Activated B cell treated with CpG ODN at 0.5 μM for 24 hours (primary cell): ENCODE data around the gene SPTSSA. TPM values are rescaled to one million over a fixed set of nuclear protein-coding genes. Genes with fewer than 3 reads are reported as not detected.

Experiments
- ATAC-seq: fragments of 200-7000 bp; cut with Tn5 transposase; one replicate; pipeline ENCODE4 v1.10.0; 2021; ENCODE audit warnings: low read depth, mild to moderate bottlenecking, moderate library complexity
- CTCF ChIA-PET: fragments of 350-600 bp; sonication (Branson Sonifier 250); formaldehyde crosslinking; loops from one replicate; lab custom pipeline; 2021; ENCODE audit warnings: antibody characterized with exemption; lab: Charles Lee
- POLR2A ChIA-PET: fragments of 350-600 bp; sonication (Branson Sonifier 250); formaldehyde crosslinking; loops from one replicate; lab custom pipeline; 2021; ENCODE audit warnings: antibody characterized with exemption; lab: Charles Lee
- DNase-seq: peaks from one replicate; pipeline ENCODE4 v3.0.0; 2022
- H3K27ac Mint-ChIP-seq: one replicate; pipeline ENCODE4 v1.8.0; 2020; ENCODE audit warnings: mixed read lengths
- H3K27me3 Mint-ChIP-seq: one replicate; pipeline ENCODE4 v1.8.0; 2021; ENCODE audit warnings: mixed read lengths
- H3K36me3 Mint-ChIP-seq: one replicate; pipeline ENCODE4 v1.8.0; 2021; ENCODE audit warnings: low read depth, mixed read lengths
- H3K4me1 Mint-ChIP-seq: one replicate; pipeline ENCODE4 v1.8.0; 2021; ENCODE audit warnings: mixed read lengths
- H3K4me3 Mint-ChIP-seq: one replicate; pipeline ENCODE4 v1.8.0; 2020; ENCODE audit warnings: mild to moderate bottlenecking, mixed read lengths
- H3K9me3 Mint-ChIP-seq: one replicate; pipeline ENCODE4 v1.8.0; 2020; ENCODE audit warnings: mixed read lengths
- intact Hi-C: fragments of 100-400 bp; cut with micrococcal nuclease; formaldehyde crosslinking; loops from one replicate; pipeline ENCODE4 v1.15.1; 2024
- total RNA-seq: library from RNA; stranded (reverse); gene quantifications from 2 replicates; pipeline ENCODE4 v1.2.3, GENCODE V29; 2022
- TF ChIP-seq, protein P1 (sequence below): fragments of 200-600 bp; IDR thresholded peaks from one replicate; pipeline ENCODE4 v1.8.0; 2022; ENCODE audit warnings: antibody characterized with exemption, mild to moderate bottlenecking

SPTSSA gene
- total RNA-seq, 1 donor from 2014 or later, result 6.2 TPM

DNA sequence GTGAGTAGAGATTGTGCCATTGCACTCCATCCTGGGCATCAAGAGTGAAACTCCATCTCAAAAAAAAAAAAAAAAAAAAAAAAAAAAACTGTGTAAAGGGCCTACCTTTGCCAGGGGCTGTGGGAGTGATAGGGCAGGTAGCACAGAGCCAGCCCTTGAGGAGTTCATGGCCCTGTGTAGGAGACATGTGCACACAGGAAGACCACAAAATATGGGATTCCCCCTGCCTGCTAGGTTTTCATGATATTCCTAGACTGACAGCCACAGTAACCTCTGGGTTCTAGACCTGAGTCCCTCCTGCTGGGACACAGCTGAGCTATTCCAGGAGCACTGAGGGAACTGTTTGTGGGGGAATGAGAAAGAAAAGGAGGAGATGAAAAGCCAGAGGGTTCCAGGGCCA, 8.3 kb upstream of the SPTSSA start:
- Mint-ChIP-seq H3K4me3 (no peak overlapping the region), H3K27me3 (peaks cover 2% of the 10 kb centered on the region), H3K4me1 (no peaks in the 10 kb centered on the region), H3K36me3 (no peaks in the 10 kb centered on the region), H3K9me3 (no peaks in the 10 kb centered on the region), H3K27ac (no peak overlapping the region)
- TF ChIP-seq, protein P1, sequence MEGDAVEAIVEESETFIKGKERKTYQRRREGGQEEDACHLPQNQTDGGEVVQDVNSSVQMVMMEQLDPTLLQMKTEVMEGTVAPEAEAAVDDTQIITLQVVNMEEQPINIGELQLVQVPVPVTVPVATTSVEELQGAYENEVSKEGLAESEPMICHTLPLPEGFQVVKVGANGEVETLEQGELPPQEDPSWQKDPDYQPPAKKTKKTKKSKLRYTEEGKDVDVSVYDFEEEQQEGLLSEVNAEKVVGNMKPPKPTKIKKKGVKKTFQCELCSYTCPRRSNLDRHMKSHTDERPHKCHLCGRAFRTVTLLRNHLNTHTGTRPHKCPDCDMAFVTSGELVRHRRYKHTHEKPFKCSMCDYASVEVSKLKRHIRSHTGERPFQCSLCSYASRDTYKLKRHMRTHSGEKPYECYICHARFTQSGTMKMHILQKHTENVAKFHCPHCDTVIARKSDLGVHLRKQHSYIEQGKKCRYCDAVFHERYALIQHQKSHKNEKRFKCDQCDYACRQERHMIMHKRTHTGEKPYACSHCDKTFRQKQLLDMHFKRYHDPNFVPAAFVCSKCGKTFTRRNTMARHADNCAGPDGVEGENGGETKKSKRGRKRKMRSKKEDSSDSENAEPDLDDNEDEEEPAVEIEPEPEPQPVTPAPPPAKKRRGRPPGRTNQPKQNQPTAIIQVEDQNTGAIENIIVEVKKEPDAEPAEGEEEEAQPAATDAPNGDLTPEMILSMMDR, result no peak
- ChIA-PET CTCF (no interaction called here), POLR2A (no interaction called here)
- intact Hi-C loops, result no loop called here
- no peak for DNase-seq
- no peak for ATAC-seq

DNA sequence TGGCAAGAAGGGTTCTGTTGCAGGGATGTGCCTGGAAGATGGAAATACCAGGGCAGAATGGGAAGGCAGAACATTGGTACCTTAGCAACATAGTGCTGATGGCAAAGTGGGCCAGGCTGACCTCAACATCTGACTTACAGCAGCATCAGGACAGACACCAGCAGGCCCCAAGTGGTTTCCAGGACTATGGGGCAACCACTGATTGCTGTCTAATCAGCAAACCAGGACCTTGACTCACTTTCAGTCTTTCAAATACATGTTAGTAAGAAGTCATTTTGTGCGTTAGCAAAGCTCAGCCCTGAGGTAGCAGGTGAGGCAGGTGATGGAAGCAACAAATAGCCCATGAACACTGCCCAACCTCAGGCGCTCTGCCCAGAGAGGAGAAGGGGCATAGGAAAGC, 4.7 kb upstream of the SPTSSA start:
- TF ChIP-seq, protein P1, result no peak
- H3K4me1 Mint-ChIP-seq, result peaks cover 3% of the 10 kb centered on the region
- no peaks in the 10 kb centered on the region for H3K36me3 Mint-ChIP-seq
- CTCF ChIA-PET, result no interaction called here
- H3K9me3 Mint-ChIP-seq, result no peaks in the 10 kb centered on the region
- H3K27ac Mint-ChIP-seq, result no peak overlapping the region
- no peak overlapping the region for H3K4me3 Mint-ChIP-seq
- DNase-seq, result no peak
- intact Hi-C loops, result no loop called here
- no peak for ATAC-seq
- H3K27me3 Mint-ChIP-seq, result no peaks in the 10 kb centered on the region
- POLR2A ChIA-PET, result no interaction called here

DNA sequence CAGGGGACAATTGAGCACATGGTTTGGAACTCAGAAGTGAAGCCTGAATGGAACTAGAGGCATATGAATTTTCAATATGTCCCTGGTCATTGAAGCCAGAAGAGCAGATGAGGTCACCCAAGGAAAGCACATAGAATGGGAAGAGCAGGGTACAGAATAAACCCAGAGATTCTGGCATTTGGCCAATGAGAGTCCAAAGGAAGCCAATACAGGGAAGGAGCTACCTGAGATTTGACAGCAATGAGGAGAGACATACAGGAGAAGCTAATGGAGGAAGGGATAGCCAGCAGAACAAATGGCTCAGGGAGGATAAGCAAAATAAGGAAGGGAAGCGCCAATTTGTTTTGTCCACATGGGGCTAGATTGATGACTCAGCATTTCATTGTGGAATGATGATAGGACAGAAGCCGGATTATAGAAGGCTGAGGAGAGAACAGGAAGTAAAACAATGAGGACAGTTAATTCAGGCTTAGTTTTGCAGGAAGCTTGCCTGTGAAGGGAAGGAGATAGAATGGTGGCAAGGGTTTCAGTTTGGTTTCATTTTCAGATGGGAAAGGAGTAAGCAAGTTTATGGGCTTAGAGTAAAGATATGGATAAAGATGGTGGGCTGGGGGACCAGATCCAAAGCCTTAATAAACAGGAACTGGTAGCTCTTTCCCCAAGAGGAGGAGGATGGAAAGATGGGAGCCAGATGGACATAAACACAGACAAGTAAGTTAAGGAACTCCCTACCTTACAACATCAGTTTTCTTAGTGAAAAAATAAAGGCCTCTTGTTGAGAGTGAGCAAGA, 3.2 kb upstream of the SPTSSA start:
- H3K27ac Mint-ChIP-seq, result no peak overlapping the region
- no peaks in the 10 kb centered on the region for H3K36me3 Mint-ChIP-seq
- H3K4me1 Mint-ChIP-seq, result peaks cover 14% of the 10 kb centered on the region
- TF ChIP-seq, protein P1, result no peak
- ATAC-seq, result no peak
- no peak overlapping the region for H3K4me3 Mint-ChIP-seq
- no peak for DNase-seq
- H3K27me3 Mint-ChIP-seq, result no peaks in the 10 kb centered on the region
- CTCF ChIA-PET, result no interaction called here
- POLR2A ChIA-PET, result no interaction called here
- no peaks in the 10 kb centered on the region for H3K9me3 Mint-ChIP-seq
- intact Hi-C loops, result no loop called here

DNA sequence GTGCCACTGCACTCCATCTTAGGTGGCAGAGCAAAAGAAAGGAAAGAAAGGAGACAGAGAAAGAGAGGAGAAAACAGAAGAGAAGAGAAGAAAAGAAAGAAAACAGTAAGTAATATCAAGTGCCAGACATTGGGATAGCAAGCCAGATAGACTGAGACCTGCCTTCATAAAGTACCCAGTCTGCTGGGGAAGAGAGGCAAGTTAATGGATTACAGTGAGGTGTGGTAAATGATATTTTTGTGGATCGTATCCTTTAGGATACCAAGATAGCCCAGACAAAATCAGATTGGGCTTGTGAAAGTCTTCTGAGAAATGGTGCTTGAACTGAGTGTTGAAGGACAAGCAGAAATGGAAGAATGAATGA, 1.5 kb upstream of the SPTSSA start:
- peaks cover 15% of the 10 kb centered on the region for H3K4me1 Mint-ChIP-seq
- TF ChIP-seq, protein P1, result no peak
- ATAC-seq (no peak), DNase-seq (no peak)
- intact Hi-C loops, result loop anchor here (2.0 to 5.0 kb wide), 9 partner anchors 74 to 1859 kb away; partner anchors contain the start of genes BAZ1A, EAPP, FAM177A1 and MBIP
- H3K27ac Mint-ChIP-seq, result no peak overlapping the region
- POLR2A ChIA-PET, result interaction anchor here (0.5 kb wide), 1 partner anchor 1369 kb away, joined by 4 read pairs; no protein-coding TSS in a partner anchor
- no peak overlapping the region for H3K4me3 Mint-ChIP-seq
- no peaks in the 10 kb centered on the region for H3K27me3 Mint-ChIP-seq
- CTCF ChIA-PET, result interaction anchor here (1.5 kb wide), 1 partner anchor 132 kb away, joined by 4 read pairs; no protein-coding TSS in a partner anchor
- H3K36me3 Mint-ChIP-seq, result no peaks in the 10 kb centered on the region
- no peaks in the 10 kb centered on the region for H3K9me3 Mint-ChIP-seq

DNA sequence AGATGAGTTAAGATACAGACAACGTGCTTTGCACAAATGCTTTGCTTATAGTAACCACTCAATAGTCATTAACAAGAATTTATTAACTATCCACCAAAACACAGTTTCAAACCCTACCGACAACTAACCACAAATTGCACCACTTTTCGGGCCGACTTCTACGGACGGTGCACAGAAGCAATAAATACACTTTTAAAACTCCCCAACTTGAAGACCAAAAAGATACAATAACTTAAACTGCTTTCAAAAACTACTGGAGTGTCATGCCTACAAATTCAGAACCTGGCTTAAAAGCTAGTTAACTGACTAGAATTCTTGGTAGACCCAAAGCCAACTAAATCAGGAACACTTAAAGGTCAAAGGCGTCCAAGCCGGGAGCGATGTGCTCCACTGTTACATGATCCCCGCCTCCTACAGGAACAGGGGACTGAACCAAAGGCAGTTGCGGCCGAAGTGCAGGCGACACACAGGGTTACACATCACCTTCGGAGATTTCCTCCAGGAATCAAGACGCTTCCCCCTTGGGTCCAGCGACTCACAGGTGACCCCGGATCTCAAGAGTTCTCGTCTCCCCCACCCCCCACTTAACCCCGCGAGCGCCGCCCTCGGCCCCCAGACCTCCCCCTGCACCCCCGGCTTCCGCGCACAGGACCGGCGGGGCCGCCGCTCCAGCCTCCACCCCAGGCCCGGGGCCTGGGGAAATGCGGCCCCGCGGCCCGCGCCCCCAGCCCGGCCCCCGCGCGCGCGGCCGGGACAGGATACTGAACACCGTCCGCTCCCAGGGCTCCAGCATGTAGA, 507 bp downstream of the SPTSSA start:
- POLR2A ChIA-PET, result no interaction called here
- TF ChIP-seq, protein P1, result no peak
- Mint-ChIP-seq H3K4me1 (peaks cover 15% of the 10 kb centered on the region), H3K9me3 (no peaks in the 10 kb centered on the region), H3K4me3 (peak overlapping the region; percentile 88), H3K27me3 (no peaks in the 10 kb centered on the region), H3K36me3 (no peaks in the 10 kb centered on the region), H3K27ac (peak overlapping the region; percentile 76)
- DNase-seq, result no peak
- CTCF ChIA-PET, result no interaction called here
- ATAC-seq, result no peak
- intact Hi-C loops, result loop anchor here (1.0 to 5.0 kb wide), 10 partner anchors 76 to 1861 kb away; partner anchors contain the start of genes BAZ1A, BRMS1L, EAPP and FAM177A1
